ENCODE measurements around the gene BTNL9. TPM values are rescaled to one million over a fixed set of nuclear protein-coding genes. Genes with fewer than 3 reads are reported as not detected.

Gene BTNL9
- total and polyA plus RNA-seq, 2 of the 13 experiments (the other 11 are each of a cell fraction or from before 2014, with no cell fraction given): 0.13 TPM; not detected in 1

DNA sequence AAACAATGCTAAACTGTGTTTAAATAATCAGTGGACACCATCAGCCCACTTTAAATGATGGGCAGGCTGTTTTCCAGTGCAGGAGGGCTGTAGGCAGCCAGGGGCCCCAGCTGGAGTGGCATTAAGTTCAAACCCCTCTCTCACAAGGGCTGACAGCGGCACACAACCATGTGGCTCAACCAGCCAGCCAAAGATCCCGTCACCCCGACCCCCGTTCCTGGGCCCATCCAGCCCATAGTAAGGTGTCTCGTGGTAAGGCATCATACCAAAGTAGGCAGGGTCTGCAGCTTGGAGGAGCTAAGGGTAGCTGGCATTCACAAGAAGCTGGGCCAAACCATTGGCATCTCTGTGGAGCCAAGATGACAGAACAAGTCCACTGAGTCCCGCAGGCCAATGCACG, 24.9 kb downstream of the BTNL9 start:
- ChIA-PET POLR2A (no interaction called here), CTCF (ENCODE audit: low intra/inter-chr PET ratio, low total read pairs) (no interaction called here)
- H3K4me3 ChIP-seq (replicated peaks in 1 of 3; ENCODE audit: insufficient read depth in 1 of 3, low read depth in 2 of 3, low read length in 3 of 3): no peak overlapping the region
- H3K36me3 ChIP-seq (replicated peaks in 1 of 2; ENCODE audit: control insufficient read depth in 1 of 2, insufficient read depth in 2 of 2, low read length in 2 of 2): no peaks in the 10 kb centered on the region
- no peak for ATAC-seq
- no peak overlapping the region for H3K27ac ChIP-seq (ENCODE audit: extremely low read length, insufficient read depth, low read length)
- H3K27me3 ChIP-seq (ENCODE audit: control insufficient read depth in 1 of 2, insufficient read depth in 2 of 2, low read length in 2 of 2): peaks cover 4 to 50% of the 10 kb centered on the region in 2 experiments
- no peak overlapping the region for H3K9ac ChIP-seq (ENCODE audit: insufficient read depth, low read depth, low read length)
- no peaks in the 10 kb centered on the region for H3K79me2 ChIP-seq (ENCODE audit: insufficient read depth, low read length)
- no peaks in the 10 kb centered on the region for H3K4me1 ChIP-seq (ENCODE audit: insufficient read depth, low read length)
- TF ChIP-seq PHF20 (CRISPR knock-in tag; IDR thresholded peaks at IDR 0.05): no peak
- TF ChIP-seq ZNF230 (CRISPR knock-in tag; IDR thresholded peaks at IDR 0.05): no peak
- TF ChIP-seq NFKB2 (CRISPR knock-in tag; IDR thresholded peaks at IDR 0.05; ENCODE audit: borderline replicate concordance): no peak
- TF ChIP-seq, protein P1, sequence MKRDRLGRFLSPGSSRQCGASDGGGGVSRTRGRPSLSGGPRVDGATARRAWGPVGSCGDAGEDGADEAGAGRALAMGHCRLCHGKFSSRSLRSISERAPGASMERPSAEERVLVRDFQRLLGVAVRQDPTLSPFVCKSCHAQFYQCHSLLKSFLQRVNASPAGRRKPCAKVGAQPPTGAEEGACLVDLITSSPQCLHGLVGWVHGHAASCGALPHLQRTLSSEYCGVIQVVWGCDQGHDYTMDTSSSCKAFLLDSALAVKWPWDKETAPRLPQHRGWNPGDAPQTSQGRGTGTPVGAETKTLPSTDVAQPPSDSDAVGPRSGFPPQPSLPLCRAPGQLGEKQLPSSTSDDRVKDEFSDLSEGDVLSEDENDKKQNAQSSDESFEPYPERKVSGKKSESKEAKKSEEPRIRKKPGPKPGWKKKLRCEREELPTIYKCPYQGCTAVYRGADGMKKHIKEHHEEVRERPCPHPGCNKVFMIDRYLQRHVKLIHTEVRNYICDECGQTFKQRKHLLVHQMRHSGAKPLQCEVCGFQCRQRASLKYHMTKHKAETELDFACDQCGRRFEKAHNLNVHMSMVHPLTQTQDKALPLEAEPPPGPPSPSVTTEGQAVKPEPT (CRISPR knock-in tag; IDR thresholded peaks at IDR 0.05; ENCODE audit: low read depth): no peak
- no peak for TF ChIP-seq FOXK1 (CRISPR knock-in tag; IDR thresholded peaks at IDR 0.05; ENCODE audit: borderline replicate concordance, low read depth)
- TF ChIP-seq TCF7 (IDR thresholded peaks at IDR 0.05; ENCODE audit: low read depth): no peak
- TF ChIP-seq, protein P2, sequence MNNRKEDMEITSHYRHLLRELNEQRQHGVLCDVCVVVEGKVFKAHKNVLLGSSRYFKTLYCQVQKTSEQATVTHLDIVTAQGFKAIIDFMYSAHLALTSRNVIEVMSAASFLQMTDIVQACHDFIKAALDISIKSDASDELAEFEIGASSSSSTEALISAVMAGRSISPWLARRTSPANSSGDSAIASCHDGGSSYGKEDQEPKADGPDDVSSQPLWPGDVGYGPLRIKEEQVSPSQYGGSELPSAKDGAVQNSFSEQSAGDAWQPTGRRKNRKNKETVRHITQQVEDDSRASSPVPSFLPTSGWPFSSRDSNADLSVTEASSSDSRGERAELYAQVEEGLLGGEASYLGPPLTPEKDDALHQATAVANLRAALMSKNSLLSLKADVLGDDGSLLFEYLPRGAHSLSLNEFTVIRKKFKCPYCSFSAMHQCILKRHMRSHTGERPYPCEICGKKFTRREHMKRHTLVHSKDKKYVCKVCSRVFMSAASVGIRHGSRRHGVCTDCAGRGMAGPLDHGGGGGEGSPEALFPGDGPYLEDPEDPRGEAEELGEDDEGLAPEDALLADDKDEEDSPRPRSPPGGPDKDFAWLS (CRISPR knock-in tag; IDR thresholded peaks at IDR 0.05; ENCODE audit: borderline replicate concordance): no peak
- TF ChIP-seq IKZF4 (CRISPR knock-in tag; IDR thresholded peaks at IDR 0.05; ENCODE audit: borderline replicate concordance, low read depth, not compliant biosample characterization): no peak
- no peak for TF ChIP-seq ZNF496 (CRISPR knock-in tag; IDR thresholded peaks at IDR 0.05; ENCODE audit: insufficient replicate concordance)
- no peak for TF ChIP-seq ZNF24 (IDR thresholded peaks at IDR 0.05)
- no peak for TF ChIP-seq YEATS2 (CRISPR knock-in tag; IDR thresholded peaks at IDR 0.05; ENCODE audit: borderline replicate concordance)
- no peak for TF ChIP-seq IKZF1 (IDR thresholded peaks at IDR 0.05)
- TF ChIP-seq FOXP1 (IDR thresholded peaks at IDR 0.05): no peak
- TF ChIP-seq FOXP1 (CRISPR knock-in tag; IDR thresholded peaks at IDR 0.05): no peak
- TF ChIP-seq RBM39 (IDR thresholded peaks at IDR 0.05; ENCODE audit: low read depth, low read length, poor library complexity, severe bottlenecking): no peak
- TF ChIP-seq ZNF530 (CRISPR knock-in tag; IDR thresholded peaks at IDR 0.05; ENCODE audit: low read depth): no peak
- TF ChIP-seq ZFP36L1 (CRISPR knock-in tag; IDR thresholded peaks at IDR 0.05): no peak
- TF ChIP-seq ZBTB21 (CRISPR knock-in tag; IDR thresholded peaks at IDR 0.05): no peak
- in situ Hi-C loops (cut with HindIII; ENCODE audit: extremely low pct_ligation_motif_present, low pct_unique_long_range_greater_than_20kb) (no loop called here), intact Hi-C loops (cut with micrococcal nuclease; ENCODE audit: unreplicated experiment) (no loop called here)
- WGBS (ENCODE audit: low lambda C conversion rate): no CpG with 5 or more reads among the region's 7 CpGs
- DNase-seq (ENCODE audit: low spot score): no peak
- H4K20me1 ChIP-seq (ENCODE audit: insufficient read depth, low read length): no peaks in the 10 kb centered on the region
- no peaks in the 10 kb centered on the region for H3K9me3 ChIP-seq (ENCODE audit: low read length)
- no peak overlapping the region for H3K4me2 ChIP-seq (ENCODE audit: low read depth, low read length)
- BruUV-seq (replicated peaks): no TSS peak
- FAIRE-seq: no peak
- H2AFZ ChIP-seq (ENCODE audit: low read length): no peak overlapping the region
